Stimulated activated naive CD4-positive, alpha-beta T cell treated with Interleukin-2 at 50 U/mL for 16 hours (primary cell): Measurements from ENCODE around the gene ACSL3.

ENCODE experiments used
- DNase-seq: peaks from one replicate; lab custom pipeline; 2025; lab: John Stamatoyannopoulos, UW

The ACSL3 gene

DNA sequence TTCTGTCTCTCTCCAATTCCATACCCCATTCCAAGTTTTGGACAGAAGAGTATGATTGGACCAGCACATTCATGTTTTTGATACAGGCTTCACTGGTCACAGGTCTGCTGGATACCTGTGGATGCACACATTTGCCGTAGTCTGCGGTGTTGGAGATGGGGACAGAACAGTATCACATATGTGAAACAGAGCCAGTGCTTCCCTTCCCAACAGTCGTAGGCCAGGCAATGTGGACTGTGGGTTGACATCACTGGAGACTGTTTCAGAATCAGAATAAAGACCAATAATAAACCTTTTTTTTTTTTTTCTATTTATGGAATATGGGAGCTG, 18.7 kb downstream of the ACSL3 start:
- no peak for DNase-seq

GRCh38 chr2:222882484-222882928, 21.7 kb downstream of the ACSL3 start:
- no peak for DNase-seq

DNA sequence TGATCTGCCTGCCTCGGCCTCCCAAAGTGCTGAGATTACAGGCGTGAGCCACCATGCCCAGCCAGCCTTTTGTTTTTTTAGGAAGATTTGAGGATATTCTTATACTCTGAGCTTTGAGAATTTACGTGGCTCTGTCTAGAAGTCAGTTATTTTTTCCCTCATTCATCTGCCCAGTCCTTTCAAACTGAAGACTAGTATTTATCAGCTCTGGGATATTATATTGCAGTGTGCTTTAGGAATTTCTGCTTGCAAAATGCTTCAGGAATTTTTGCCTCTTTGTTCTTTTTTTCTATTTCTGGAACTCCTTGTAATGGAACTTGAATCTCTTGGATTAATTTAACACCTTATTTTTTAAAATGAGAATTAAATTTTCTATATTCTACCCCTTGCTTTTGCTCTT, 22.6 kb downstream of the ACSL3 start:
- DNase-seq = no peak

- DNase-seq = no peak
Observed at GRCh38 chr2:222884114-222884771, 23.4 kb downstream of the ACSL3 start.

DNA sequence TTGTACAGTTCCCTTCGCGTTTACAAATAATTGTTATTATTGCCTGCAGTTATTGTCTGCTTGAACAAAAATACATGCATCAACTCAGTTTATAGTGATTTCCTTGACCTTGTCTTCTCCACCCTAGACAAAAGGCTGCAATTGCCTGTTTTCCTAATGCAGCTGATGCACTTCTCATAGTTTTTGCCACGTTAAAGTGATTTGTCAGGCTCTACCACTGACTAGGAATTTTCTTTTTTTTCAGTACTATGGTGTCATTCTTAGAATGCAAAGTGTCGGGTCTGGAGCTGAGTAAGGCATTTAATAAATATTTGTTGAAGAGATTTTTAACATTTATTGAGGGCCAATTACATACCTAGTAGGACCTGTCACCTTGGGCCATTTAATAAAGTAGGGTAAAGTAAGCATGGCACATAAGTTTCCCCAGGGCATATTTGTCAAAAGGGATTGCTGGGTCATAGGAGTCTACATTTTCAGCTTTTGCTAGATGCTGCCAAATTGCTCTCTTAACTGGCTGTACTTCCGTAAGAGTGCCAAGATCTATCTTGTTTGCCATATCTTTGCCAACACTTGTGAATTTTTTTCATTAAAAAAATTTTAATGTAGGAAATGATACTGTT, 24.1 kb downstream of the ACSL3 start:
- no peak for DNase-seq

GRCh38 chr2:222887124-222887523, 26.3 kb downstream of the ACSL3 start:
- no peak for DNase-seq

GRCh38 chr2:222888716-222889115, 27.9 kb downstream of the ACSL3 start:
- DNase-seq = no peak

- no peak for DNase-seq
Observed at GRCh38 chr2:222891890-222892289, 31.1 kb downstream of the ACSL3 start.

GRCh38 chr2:222892321-222892720, 31.5 kb downstream of the ACSL3 start:
- DNase-seq = no peak

- no peak for DNase-seq
Observed at GRCh38 chr2:222892761-222893160, 31.9 kb downstream of the ACSL3 start.

DNA sequence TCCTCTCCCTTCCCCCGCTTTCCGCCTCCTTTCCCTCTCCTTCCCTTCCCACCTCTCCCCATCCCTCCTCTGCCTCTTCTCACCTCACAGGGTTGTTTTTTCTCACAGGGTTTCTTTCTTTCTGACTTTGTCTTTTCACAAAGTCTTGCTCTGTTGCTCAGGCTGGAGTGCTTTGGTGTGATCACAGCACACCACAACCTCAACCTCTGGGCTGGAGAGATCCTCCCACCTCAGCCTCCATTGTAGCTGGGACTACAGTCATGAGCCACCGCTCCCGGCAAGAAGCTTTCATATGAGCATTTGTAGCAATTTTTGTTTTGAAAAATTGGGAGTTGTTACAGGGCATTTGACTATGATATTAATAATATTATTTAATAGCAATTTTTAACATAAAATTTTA, 32.9 kb downstream of the ACSL3 start:
- DNase-seq = no peak

DNA sequence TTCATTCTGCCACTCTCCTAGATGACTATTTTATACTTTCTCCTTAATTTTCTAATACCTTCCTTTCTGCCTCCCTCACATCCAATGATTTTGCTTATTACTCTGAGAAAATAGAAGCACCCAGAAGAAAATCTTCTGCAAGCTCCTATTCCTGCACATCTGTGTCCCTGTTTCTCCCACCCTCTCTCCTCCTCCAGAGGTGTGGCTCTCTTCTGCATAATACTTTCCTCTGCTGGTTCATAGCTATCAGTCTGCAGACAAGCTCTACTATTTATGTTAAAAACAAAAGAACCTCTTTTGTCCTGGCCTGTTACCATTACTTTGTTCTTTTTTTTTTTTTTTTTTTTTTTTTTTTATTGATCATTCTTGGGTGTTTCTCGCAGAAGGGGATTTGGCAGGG, 34.3 kb downstream of the ACSL3 start:
- no peak for DNase-seq

GRCh38 chr2:222897898-222898297, 37.1 kb downstream of the ACSL3 start:
- DNase-seq = no peak

DNA sequence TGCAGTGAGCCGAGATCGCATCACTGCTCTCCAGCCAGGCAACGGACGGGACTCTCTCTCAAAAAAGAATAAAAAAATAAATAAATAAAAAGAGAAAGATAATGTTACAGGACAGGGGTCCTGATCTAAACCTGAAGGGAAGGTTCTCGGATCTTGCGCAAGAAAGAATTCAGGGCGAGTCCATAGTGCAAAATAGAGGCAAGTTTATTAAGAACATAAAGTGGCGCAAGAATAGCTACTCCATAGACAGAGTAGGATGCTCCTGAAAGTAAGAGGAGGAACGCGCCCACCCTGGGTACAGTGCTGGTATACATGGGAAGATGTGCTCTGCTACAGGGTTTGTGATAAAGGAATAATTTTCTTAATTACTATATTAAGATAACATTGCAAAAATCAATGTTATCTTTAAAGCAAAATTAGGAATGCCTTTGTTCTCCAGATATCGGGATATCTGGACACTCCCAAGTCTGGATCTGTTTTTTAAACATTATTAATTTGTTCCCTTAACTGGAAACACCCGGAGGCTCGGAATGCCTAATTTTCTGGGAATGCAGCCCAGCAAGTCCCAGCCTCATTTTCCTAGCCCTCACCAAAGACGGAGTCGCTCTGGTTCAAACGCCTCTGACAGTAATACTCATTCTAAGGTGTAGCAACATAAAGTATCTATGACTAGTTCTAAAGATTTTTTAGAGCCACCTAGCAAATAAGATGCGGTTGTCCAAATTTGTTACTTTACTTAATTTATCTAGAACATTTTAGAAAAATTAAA, 38.8 kb downstream of the ACSL3 start:
- DNase-seq = no peak

DNA sequence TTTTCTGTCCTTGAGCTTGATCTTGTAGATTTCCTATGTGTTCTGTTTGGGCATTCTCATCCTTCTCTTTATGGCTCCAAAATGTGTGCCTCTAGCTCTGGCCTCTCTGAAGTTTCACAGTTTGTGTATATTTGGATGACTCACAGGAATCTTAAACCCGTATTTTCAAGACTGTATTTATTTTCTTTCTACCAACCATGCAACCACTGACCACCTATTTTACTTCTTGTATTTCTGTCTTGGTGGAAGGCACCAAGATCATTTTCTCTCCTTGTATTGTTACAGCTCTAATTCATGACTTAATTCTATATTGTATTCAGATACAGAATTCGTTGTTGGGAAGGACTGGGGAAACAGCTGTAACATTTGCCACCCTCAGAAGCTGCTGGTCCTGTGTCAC, 39.5 kb downstream of the ACSL3 start:
- no peak for DNase-seq

DNA sequence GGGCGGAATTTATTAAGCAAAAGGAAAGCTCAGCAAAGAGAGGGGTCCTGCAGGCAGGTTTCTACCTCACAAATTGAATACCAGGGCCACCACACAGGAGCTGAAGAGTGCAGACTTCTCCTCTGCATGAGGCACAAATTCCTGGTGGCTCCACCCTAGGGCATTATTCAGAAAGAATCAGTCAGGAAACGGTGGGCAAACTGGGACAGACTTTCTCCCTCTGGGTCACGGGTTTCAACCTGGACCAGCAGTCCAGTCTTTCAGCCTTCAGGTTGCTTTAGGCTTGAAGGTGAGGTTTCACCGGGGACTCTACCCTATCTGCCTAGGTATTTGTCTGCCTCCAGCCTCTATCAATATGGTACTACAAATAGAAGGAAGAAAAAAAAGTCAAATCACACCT, 41.8 kb downstream of the ACSL3 start:
- DNase-seq = no peak

- no peak for DNase-seq
Observed at GRCh38 chr2:222903234-222904220, 42.7 kb downstream of the ACSL3 start.

DNA sequence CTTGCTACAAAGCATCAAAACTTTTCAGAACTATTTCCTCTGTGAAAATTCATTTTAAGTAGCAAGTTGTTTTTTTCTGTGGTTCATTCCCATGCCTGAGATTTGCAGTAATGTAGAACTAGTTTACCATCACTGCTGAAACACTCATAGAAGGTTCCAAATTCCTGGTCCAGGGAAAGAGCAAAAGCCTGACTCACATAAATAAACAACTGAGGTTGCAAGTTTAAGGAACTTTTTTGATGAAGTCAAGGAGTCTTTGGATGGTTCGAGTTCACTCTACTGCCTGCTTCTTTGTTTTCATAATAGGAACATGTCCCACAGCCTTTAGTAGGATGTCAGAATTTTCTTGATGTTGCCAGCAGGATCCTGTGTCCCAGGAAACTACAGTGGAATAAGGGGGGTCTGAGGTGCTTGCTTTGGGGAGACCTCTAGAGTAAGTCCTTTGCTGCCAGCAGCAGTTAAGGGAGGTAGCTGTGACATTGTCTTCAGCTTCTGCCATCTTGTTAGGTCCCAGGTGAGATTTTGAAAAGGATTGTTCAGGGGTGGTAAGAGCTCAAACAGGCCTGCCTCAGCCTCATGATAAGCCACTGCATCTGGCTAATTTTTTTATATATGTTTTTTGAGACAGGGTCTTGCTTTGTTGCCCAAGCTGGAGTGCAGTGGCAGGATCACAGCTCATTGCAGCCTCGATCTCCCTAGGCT, 43.9 kb downstream of the ACSL3 start:
- no peak for DNase-seq

DNA sequence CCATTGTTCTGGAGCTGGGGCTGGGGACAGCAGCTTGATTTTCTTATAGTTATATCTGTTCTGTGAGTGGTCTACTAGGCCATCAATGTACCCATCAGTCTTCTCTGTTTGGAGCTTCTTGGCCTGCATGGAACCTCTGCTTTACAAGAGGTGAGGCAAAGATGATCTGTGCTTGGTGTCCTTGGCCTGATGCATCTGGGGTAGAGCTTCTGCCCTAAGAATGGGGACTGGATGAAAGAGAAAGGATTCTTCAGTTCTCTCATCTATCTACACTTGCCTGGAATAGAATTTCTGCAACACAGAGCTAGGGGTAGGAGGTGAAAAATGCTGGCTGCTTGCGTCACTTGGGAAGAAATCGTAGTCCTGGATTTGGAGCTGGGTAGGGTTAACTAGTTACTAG, 46.2 kb downstream of the ACSL3 start:
- no peak for DNase-seq

- no peak for DNase-seq
Observed at GRCh38 chr2:222907790-222908441, 47.1 kb downstream of the ACSL3 start.

GRCh38 chr2:222909286-222909685, 48.5 kb downstream of the ACSL3 start:
- DNase-seq = no peak
